IMR-90 (cell line): ENCODE data around the gene PAN2.

ENCODE experiments used
- BHLHE40 ChIP-seq: fragments of 150-350 bp; IDR thresholded peaks from 2 replicates; pipeline ENCODE4 v1.6.1; 2016; ENCODE audit warnings: mild to moderate bottlenecking, low read depth, low read length
- CEBPB ChIP-seq: IDR thresholded peaks from 2 replicates; pipeline ENCODE4 v1.6.1; 2012; ENCODE audit warnings: low read depth, low read length, improper control_type of control experiment
- FOS ChIP-seq: fragments of 150-350 bp; IDR thresholded peaks from 2 replicates; pipeline ENCODE4 v1.6.1; 2016; ENCODE audit warnings: low read depth, low read length
- MAFK ChIP-seq: IDR thresholded peaks from 2 replicates; pipeline ENCODE4 v1.6.1; 2012; ENCODE audit warnings: low read depth, low read length, improper control_type of control experiment
- POLR2A ChIP-seq: IDR thresholded peaks from 2 replicates; pipeline ENCODE4 v1.6.1; 2012; ENCODE audit warnings: mild to moderate bottlenecking, low read depth, low read length
- RCOR1 ChIP-seq: IDR thresholded peaks from 2 replicates; pipeline ENCODE4 v1.6.1; 2012; ENCODE audit warnings: mild to moderate bottlenecking, low read length, improper control_type of control experiment; ENCODE audit not compliant: insufficient replicate concordance
- RFX5 ChIP-seq: IDR thresholded peaks from 2 replicates; pipeline ENCODE4 v1.8.0; 2012; ENCODE audit warnings: low read depth, mild to moderate bottlenecking, low read length, moderate library complexity
- SMC3 ChIP-seq: fragments of 150-350 bp; IDR thresholded peaks from 2 replicates; pipeline ENCODE4 v1.6.1; 2016; ENCODE audit warnings: low read depth, mild to moderate bottlenecking, antibody characterized with exemption, low read length, moderate library complexity
- TF ChIP-seq, protein P1 (sequence below): conservative IDR thresholded peaks from 2 replicates; pipeline ENCODE4 v1.5.1; 2012; ENCODE audit warnings: mild to moderate bottlenecking, low read depth, low read length, improper control_type of control experiment
- TF ChIP-seq, protein P2 (sequence below): fragments of 150-350 bp; IDR thresholded peaks from 2 replicates; pipeline ENCODE4 v1.6.1; 2017; ENCODE audit warnings: mild to moderate bottlenecking, antibody characterized with exemption, low read length, low read depth

DNA sequence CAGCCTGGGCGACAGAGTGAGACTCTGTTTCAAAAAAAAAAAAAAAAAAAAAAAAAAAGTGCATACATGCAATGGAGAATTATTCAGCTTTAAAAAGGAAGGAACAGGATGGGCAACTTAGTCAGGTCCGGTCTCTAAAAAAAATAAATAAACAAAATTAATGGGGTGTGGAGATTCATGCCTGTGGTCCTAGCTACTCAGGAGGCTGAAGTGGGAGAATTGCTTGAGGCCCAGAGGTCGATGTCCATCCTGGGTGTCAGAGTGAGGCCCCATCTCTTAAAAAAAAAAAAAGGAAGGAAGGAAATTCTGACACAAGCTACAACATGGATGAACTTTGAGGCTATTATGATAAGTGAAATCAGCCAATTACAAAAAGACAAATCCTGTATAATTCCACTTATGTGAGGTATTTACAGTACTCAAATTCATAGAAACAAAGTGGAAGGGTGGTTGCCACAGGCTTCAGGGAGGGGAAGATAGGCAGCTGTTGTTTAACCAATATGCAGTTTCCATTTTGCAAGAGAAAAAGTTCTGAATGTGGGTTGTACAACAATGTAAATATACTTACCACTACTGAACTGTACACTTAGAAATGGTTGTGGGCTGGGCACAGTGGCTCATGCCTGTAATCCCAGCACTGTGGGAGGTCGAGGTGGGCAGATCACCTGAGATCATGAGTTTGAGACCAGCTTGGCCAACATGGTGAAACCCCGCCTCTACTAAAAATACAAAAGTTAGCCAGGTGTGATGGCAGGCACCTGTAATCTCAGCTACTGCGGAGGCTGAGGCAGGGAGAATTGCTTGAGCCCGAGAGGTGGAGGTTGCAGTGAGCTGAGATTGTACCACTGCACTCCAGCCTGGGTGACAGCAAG lies 41.2 kb upstream of the PAN2 start:
- no peak for TF ChIP-seq RFX5
- TF ChIP-seq, protein P1, sequence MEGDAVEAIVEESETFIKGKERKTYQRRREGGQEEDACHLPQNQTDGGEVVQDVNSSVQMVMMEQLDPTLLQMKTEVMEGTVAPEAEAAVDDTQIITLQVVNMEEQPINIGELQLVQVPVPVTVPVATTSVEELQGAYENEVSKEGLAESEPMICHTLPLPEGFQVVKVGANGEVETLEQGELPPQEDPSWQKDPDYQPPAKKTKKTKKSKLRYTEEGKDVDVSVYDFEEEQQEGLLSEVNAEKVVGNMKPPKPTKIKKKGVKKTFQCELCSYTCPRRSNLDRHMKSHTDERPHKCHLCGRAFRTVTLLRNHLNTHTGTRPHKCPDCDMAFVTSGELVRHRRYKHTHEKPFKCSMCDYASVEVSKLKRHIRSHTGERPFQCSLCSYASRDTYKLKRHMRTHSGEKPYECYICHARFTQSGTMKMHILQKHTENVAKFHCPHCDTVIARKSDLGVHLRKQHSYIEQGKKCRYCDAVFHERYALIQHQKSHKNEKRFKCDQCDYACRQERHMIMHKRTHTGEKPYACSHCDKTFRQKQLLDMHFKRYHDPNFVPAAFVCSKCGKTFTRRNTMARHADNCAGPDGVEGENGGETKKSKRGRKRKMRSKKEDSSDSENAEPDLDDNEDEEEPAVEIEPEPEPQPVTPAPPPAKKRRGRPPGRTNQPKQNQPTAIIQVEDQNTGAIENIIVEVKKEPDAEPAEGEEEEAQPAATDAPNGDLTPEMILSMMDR, result no peak
- no peak for TF ChIP-seq CEBPB
- no peak for TF ChIP-seq POLR2A
- TF ChIP-seq SMC3, result no peak
- TF ChIP-seq, protein P2, sequence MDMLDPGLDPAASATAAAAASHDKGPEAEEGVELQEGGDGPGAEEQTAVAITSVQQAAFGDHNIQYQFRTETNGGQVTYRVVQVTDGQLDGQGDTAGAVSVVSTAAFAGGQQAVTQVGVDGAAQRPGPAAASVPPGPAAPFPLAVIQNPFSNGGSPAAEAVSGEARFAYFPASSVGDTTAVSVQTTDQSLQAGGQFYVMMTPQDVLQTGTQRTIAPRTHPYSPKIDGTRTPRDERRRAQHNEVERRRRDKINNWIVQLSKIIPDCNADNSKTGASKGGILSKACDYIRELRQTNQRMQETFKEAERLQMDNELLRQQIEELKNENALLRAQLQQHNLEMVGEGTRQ, result no peak
- TF ChIP-seq MAFK, result no peak
- TF ChIP-seq FOS, result no peak
- no peak for TF ChIP-seq BHLHE40
- no peak for TF ChIP-seq RCOR1
